COR-L47 (cell line): ENCODE results near the gene PGM2L1.
"Not testable (repeated sequence)": the region's sequence is repeated elsewhere in the genome, so short reads cannot be mapped to it uniquely, and the experiment has no call there.

Experiments used
- DNase-seq: peaks from one replicate; lab custom pipeline; 2025; lab: John Stamatoyannopoulos, UW

PGM2L1 gene

DNA sequence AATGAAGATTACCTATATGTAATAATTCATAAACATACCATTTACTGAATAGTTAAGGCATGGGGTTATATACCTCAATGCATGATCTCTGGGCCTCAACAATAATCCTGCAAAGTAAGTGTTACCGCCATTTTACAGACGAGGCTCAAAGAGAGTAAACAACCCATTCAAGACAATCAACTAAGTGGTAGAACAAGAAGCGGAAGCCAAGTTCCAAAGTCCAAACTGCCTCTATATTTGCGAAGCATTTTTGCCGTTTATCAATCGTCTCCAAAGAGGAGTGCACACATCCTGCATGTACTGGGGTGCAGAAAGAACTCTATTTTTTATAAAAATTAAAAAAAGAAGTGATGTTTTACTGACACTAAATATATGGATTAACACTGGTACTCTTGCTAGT is 59.3 kb downstream of the PGM2L1 start:
- DNase-seq = no peak

DNA sequence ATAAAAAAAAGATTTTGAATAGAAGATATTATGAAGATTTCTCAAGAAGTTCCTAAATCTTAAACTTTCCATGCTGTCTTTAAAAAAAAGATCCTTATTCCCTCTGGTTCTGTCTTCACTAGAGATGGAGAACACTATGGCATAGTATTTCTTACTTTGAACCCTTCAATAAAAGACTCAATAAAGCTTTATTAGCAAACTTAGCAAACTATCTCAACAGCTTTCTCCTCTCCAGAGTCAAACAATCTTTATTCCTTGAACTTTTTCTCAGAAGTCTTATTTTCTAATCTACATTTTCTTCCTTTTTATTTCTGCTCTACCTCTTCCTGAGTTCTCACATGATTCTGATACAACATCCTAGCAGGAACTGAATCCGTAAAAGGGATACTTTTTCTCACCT is 65.0 kb downstream of the PGM2L1 start:
- no peak for DNase-seq

DNA sequence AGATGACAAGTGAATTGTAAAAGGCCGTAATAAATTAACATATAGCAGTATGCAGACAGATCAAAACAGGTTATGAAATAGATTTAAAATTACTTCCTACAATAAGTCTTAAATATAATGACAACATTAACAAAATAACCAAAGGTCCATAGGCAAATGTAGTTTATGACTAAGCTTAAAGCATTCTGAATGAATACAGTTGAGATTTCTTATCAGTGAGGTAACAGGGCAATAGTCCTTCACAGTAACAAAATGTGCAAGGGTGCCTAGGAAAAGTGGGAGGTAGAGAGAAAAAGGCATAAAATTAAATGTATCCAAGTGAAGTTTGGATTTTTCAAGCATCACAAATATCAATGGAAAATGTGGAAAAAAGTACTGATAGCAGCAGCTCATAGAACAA is 65.9 kb downstream of the PGM2L1 start:
- DNase-seq = no peak

GRCh38 chr11:74331000-74331399 is 67.2 kb downstream of the PGM2L1 start:
- not testable (repeated sequence) for DNase-seq

- DNase-seq = no peak
Observed at GRCh38 chr11:74330075-74330858, 68.0 kb downstream of the PGM2L1 start.

GRCh38 chr11:74327076-74327475 is 71.2 kb downstream of the PGM2L1 start:
- DNase-seq = no peak

GRCh38 chr11:74326665-74327064 is 71.6 kb downstream of the PGM2L1 start:
- DNase-seq = no peak

DNA sequence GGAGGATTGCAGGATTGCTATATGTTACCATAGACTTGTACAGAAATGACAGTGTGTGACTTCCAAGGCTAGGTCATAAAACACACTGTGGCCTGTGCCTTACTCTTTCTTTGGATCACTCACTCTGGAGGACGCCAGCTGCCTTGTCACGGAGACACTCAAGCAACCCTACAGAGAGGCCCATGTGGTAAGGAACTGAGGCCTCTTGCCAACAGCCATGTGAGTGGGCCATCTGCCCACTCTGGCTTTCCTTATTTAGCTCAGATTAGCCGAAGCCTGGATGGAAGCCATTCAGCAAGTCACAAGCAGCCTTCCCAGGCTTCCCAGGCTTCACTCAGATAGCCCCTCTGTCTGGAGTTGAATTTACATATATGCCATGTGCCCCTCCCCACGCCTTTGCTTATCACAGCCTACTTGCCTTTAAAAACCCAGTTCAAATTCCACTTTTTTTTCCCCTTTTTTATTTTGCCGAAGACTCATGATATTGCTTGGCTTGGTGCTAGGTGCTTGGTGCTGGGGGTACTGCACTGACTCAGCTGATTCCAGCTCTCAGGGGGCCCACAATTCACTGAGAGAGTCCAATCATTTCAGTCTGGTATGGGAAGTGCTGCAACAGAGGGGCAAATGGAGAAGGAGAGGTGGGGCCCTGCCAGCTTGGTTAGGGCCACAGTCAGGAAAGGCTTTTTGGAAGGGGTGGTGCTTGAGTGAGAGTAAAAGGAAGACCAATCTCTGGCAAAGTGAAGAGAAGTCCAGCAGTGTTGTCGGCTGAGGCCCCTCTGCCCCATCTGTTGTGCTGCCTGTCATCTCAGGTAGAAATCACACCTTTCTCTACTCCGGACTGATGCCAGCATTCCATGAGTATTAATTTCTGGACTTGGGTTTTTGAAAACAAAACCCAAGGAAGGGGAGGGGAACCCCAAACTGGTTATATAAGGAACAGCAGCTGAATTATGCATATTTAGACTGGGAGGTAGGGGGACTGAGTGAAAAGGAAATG is 72.3 kb downstream of the PGM2L1 start:
- DNase-seq = no peak

DNA sequence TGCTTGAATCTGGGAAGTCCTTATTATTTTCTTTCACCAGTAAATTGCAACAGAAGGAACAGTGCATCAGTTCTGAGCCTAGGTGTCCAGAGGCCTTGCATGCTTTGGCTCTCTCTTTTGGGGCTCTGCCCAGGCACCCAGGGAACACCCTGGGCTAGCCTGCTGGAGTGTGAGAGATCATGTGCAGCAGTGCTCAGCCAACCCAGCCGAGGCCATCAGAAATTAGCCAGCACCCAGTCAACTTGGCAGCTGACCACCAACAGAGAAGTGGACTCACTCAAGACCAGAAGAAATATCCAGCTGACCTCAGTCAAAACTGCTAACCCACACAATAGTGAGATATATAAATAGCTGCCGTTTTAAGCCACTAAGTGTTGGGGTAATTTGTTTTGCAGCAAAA is 75.6 kb downstream of the PGM2L1 start:
- no peak for DNase-seq

DNA sequence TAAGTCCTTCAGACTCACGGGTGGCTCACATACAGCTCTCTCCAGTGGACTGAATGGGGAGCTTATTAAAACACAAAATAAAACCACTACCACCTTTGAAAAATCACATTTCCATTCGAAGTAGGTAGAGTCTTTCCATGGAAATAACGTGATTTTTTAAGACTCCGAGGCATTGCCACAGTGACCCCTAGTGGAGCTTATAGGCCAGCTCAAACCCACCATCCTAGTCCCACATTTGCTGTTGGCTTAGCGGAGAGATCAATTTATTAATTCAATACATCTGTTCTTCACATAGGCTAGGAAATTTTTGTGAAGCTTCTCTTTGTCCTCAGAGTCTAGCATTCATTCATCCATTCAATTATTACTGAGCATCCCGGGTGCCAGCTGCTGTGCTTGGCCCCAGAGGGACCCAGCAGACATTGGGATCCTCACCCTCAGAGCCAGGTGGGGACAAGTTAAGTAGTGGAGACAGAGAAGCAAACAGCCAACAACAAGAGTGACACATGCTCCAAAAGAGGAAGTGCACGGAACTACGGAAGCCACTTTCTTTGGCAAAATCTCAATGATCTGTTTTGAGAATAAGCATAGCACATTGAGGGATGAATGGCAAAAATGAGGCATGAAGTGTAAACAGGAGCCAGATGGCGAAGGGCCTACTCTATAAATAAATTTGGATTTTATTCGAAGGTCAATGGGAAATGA is 76.6 kb downstream of the PGM2L1 start:
- no peak for DNase-seq

DNA sequence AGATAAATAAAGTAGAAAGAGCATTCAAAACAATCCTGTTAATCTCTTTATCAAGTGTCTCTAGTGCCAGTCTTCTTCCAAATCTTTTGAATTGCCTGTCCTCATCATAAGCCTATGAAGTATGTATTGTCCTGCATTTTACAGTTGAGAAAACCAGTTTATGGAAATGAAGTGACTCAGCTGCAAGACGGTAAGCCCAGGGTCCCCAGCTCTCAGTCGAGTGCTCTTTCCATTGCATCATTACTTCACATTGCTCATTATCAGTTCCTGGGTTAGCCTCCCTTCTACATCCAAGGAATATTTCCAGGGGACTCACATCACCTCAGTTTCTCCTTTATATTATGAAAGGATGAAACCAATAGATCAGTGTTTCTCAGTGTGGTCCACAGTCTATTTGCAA is 77.7 kb downstream of the PGM2L1 start:
- no peak for DNase-seq

- DNase-seq = no peak
Observed at GRCh38 chr11:74319139-74319816, 79.0 kb downstream of the PGM2L1 start.

DNA sequence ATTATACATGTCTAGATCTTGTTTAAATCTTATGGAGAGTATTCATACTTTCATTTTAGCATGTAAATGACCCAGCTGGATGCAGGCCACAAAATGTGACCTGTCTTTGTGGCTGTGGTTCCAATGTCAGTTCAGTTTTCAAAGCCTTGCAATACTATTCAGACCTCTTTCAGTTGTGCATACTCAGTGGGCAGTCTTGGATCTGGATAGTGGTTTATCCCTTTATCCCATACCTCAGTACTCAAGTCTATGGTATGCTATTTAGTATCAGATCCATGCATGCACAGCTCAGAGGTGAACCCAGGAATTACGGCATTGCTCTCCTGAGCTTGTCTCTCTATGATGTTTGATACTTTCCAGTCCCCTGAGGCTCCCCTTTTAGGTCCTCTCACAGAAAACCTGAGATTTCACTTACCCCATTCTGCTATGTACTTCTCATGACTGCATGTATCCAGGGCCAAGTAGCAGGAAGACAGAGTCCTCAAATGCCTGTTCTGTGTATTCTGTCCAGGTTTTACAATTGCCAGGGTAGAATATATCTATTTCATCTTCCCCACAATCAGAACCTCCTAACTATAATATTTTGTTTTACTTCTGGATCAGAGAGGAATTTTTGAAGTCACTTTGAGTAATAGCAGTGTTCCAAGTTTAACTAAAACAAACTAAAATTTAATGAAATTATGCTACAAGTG is 79.8 kb downstream of the PGM2L1 start:
- no peak for DNase-seq

GRCh38 chr11:74316772-74317505 is 81.3 kb downstream of the PGM2L1 start:
- DNase-seq = no peak

- no peak for DNase-seq
Observed at GRCh38 chr11:74312326-74312725, 85.9 kb downstream of the PGM2L1 start.

- no peak for DNase-seq
Observed at GRCh38 chr11:74311352-74311926, 86.8 kb downstream of the PGM2L1 start, which contains the start of gene P4HA3. TSS of gene P4HA3 (minus strand) at chr11:74311640. CDS start at chr11:74311611, 29 bp downstream.

- DNase-seq = no peak
Observed at GRCh38 chr11:74310857-74311256, 87.4 kb downstream of the PGM2L1 start.

- DNase-seq = no peak
Observed at GRCh38 chr11:74307434-74307833, 90.8 kb downstream of the PGM2L1 start.

- no peak for DNase-seq
Observed at GRCh38 chr11:74306435-74307175, 91.6 kb downstream of the PGM2L1 start.
